Muscle of leg (tissue), 11 donors: Measurements from ENCODE around the gene OCRL. TPM values are rescaled to one million over a fixed set of nuclear protein-coding genes. Genes with fewer than 3 reads are reported as not detected.
"Not testable (repeated sequence)": the region's sequence is repeated elsewhere in the genome, so short reads cannot be mapped to it uniquely, and the experiment has no call there.

ENCODE experiments used
- DNase-seq: peaks from one replicate; pipeline ENCODE4 v3.0.0; 2013
- H3K27ac ChIP-seq: one replicate; pipeline ENCODE4 v1.5.1; 2013; ENCODE audit warnings: mild to moderate bottlenecking, low read length, control low read depth
- H3K27me3 ChIP-seq: one replicate; pipeline ENCODE4 v1.6.1; 2013; ENCODE audit warnings: low read length; ENCODE audit not compliant: control insufficient read depth, insufficient read depth
- H3K36me3 ChIP-seq: one replicate; pipeline ENCODE4 v1.6.1; 2013; ENCODE audit warnings: low read length; ENCODE audit not compliant: control insufficient read depth, insufficient read depth
- H3K4me1 ChIP-seq: one replicate; pipeline ENCODE4 v1.6.1; 2013; ENCODE audit warnings: low read length; ENCODE audit not compliant: control insufficient read depth, insufficient read depth
- H3K4me3 ChIP-seq: one replicate; pipeline ENCODE4 v1.5.1; 2013; ENCODE audit warnings: low read length, control low read depth
- H3K9me3 ChIP-seq: replicated peaks from 2 replicates; pipeline ENCODE4 v1.6.1; 2013; ENCODE audit warnings: low read depth, low read length; ENCODE audit not compliant: control insufficient read depth
- WGBS: methylation state at CpG from one replicate; pipeline ENCODE4 v1.1.5; 2013; ENCODE audit warnings: missing lambda C conversion rate; ENCODE audit not compliant: insufficient coverage; 5-methylcytosine and 5-hydroxymethylcytosine counted together
- polyA plus RNA-seq, 8 donors: library from polyadenylated mRNA; unstranded; fragments of 120-200 nt; gene quantifications; one replicate each; pipeline versions ENCODE4 v1.2.1 to v1.2.3, GENCODE V29; 2013; ENCODE audit warnings: inconsistent platforms in 1 of 8, low replicate concordance in 1 of 8; ENCODE audit not compliant: insufficient read length in 8 of 8, insufficient read depth in 1 of 8
- total RNA-seq: library from RNA; stranded (reverse); fragments of 120-200 nt; gene quantifications from one replicate; pipeline ENCODE4 v1.2.4, GENCODE V29; 2013

The OCRL gene
- total and polyA plus RNA-seq, 9 donors, result 7.7 to 17.3 (median 12.7) TPM

DNA sequence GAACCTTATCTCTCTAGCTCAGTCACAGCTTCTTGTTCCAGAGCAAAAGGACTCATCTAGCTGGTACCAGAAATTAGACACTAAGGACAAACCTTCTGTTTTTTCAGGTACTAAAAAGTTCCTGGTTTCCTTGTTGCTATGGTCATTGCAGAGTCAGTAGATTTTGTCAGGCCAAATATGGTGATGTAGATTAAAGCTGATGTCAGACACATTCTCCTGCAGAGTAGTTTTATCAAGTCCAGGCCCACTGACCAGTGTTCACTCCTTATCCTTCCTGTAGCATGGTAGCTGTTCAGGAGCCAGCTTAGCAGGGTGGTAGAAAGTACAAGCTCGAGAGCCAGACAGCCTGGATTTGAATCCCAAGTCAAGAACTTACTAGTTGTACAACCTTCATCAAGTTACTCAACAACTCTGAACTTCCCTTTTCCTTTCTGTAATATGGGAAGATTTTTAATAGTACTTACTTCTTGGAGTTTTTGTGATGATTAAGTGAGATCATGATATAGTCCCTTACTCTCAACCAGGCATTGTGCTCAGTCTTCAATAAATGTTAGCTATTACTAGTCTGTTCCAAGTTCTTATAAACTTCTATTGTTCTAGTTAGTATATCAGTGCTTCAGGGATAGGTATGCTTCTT lies 17.9 kb downstream of the OCRL start:
- H3K27me3 ChIP-seq, result peaks cover 6% of the 10 kb centered on the region
- no peak overlapping the region for H3K27ac ChIP-seq
- no peaks in the 10 kb centered on the region for H3K4me1 ChIP-seq
- no peaks in the 10 kb centered on the region for H3K9me3 ChIP-seq
- H3K4me3 ChIP-seq, result no peak overlapping the region
- peaks cover 12% of the 10 kb centered on the region for H3K36me3 ChIP-seq
- WGBS, result no CpG with 5 or more reads among the region's 1 CpG
- no peak for DNase-seq

DNA sequence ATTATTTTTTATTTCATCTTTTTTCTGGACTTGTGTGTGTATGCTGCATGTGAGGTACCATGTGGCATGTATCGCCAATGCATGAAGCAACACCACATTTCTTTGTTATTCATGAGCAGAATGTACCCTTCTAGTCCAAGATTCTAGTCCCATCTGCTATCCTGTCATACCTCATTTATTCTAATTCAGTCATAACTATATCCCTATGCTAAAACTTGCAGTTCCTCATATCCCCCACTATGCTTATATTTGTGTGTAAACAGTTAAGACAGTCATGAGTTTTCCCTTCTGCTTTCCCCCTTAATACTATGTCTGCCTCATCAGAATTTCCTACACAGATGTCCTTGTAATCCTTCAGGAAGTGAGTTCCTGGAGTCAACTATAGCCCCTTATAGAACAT lies 19.7 kb downstream of the OCRL start:
- no CpG with 5 or more reads among the region's 1 CpG for WGBS
- H3K4me3 ChIP-seq, result no peak overlapping the region
- H3K9me3 ChIP-seq, result no peaks in the 10 kb centered on the region
- peak; percentile 52 for DNase-seq
- peaks cover 9% of the 10 kb centered on the region for H3K36me3 ChIP-seq
- no peak overlapping the region for H3K27ac ChIP-seq
- H3K4me1 ChIP-seq, result no peaks in the 10 kb centered on the region
- H3K27me3 ChIP-seq, result peaks cover 6% of the 10 kb centered on the region

DNA sequence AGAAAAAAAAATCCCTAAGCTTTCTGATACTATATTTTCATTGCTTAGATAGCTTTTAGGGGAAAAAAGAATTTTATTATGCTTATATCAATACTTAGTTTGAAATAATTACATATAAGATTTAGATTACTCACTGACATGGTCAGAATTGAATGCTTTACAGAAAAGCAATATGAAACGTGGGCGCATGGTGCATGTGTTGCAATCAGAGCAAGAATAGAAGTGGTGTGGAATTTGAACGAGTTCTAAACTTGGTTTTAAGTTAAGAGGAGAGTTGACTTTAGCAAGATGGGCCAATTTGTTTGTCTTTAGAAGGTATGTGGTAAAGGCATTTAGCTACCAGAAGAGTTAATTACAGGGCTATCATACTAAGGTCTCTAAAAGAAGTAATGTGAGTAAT lies 21.4 kb downstream of the OCRL start:
- 62% methylated on average over 3 of the region's 3 CpGs for WGBS
- H3K27ac ChIP-seq, result no peak overlapping the region
- no peaks in the 10 kb centered on the region for H3K9me3 ChIP-seq
- peaks cover 4% of the 10 kb centered on the region for H3K27me3 ChIP-seq
- H3K36me3 ChIP-seq, result peaks cover 9% of the 10 kb centered on the region
- H3K4me1 ChIP-seq, result peaks cover 3% of the 10 kb centered on the region
- no peak for DNase-seq
- no peak overlapping the region for H3K4me3 ChIP-seq

DNA sequence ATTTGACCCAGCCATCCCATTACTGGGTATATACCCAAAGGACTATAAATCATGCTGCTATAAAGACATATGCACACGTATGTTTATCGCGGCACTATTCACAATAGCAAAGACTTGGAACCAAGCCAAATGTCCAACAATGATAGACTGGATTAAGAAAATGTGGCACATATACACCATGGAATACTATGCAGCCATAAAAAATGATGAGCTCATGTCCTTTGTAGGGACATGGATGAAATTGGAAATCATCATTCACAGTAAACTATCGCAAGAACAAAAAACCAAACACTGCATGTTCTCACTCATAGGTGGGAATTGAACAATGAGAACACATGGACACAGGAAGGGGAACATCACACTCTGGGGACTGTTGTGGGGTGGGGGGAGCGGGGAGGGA lies 24.3 kb downstream of the OCRL start:
- not testable (repeated sequence) for H3K9me3 ChIP-seq, H3K4me3 ChIP-seq, DNase-seq, H3K36me3 ChIP-seq, H3K27me3 ChIP-seq, H3K4me1 ChIP-seq, H3K27ac ChIP-seq
- WGBS, result no CpG with 5 or more reads among the region's 5 CpGs

DNA sequence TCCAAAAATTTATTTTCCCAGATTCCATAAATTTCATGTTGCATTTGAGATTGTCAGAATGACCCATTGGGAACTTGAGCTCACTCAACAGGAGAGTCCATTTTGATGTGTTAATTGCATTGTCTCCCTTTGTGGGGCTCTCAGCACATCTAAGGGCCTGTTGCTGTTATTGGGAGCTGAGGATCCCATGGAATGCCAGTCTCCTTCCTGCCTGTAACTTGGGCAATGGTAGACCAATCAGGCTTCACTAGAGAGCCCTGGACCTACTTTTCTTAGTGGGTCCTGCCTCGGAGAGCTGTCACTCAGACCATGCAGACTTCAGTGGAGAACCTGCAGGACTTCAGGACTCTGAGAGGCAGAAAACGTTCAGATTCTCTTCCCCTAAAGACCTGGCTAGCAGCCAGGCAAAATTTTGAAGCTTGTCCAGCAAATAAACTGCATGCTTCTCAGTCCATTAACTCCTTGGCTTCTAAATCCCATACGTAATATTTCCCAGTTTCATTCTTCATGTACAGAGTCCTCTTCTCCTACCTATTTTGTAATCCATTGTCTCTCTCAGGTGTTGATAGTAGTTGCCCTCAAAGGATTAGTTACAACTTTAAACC lies 25.1 kb downstream of the OCRL start:
- DNase-seq, result peak; percentile 88
- Histone ChIP-seq H3K36me3 (peaks cover 3% of the 10 kb centered on the region), H3K4me3 (no peak overlapping the region), H3K27ac (no peak overlapping the region), H3K27me3 (no peaks in the 10 kb centered on the region), H3K9me3 (no peaks in the 10 kb centered on the region), H3K4me1 (peaks cover 3% of the 10 kb centered on the region)
- 10% methylated on average over 2 of the region's 3 CpGs for WGBS

DNA sequence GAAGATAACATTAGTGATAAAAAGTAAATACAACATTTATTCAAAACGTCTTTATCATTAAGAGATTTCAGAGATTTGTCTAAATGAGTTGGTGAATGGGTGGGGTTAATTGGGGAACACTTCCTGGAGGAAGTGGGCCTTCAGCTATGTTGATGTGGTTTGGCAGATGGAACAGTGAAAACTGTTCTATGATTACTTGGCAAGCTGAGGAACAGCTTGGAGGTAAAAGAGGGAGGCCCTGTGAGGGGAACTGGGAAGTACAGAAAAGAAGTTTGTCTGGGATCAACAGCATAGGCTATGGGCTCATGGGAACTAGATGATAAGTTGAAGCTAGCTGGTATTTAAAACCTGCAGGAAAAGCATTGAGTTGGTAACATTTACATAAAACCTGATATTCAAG lies 26.0 kb downstream of the OCRL start:
- H3K36me3 ChIP-seq, result peaks cover 8% of the 10 kb centered on the region
- no peaks in the 10 kb centered on the region for H3K9me3 ChIP-seq
- no peak overlapping the region for H3K27ac ChIP-seq
- no CpG with 5 or more reads among the region's 1 CpG for WGBS
- DNase-seq, result peak; percentile 76
- no peaks in the 10 kb centered on the region for H3K27me3 ChIP-seq
- no peak overlapping the region for H3K4me3 ChIP-seq
- peaks cover 3% of the 10 kb centered on the region for H3K4me1 ChIP-seq

DNA sequence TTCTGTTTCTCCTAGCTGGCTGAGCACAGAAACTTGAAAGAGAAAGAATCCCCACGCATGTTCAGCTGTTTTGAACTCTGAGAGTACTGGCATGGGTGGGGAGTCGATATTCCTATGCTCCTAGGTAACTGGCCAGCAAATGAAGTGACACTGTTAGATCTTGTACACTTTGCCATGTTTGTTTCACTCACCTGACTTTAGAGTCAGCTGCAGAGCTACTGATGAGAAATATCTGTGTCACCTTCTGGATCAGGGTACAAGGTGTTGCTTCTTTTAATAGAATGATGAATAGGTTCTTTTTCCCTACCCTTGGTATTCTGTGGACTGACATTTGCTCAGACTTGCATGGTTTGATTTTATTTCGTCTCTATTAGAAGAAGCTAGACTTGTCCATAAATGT lies 28.3 kb downstream of the OCRL start:
- Histone ChIP-seq H3K9me3 (no peaks in the 10 kb centered on the region), H3K4me3 (no peak overlapping the region), H3K27ac (no peak overlapping the region), H3K27me3 (no peaks in the 10 kb centered on the region), H3K4me1 (peaks cover 3% of the 10 kb centered on the region), H3K36me3 (peaks cover 5% of the 10 kb centered on the region)
- no CpG with 5 or more reads among the region's 3 CpGs for WGBS
- DNase-seq, result no peak

DNA sequence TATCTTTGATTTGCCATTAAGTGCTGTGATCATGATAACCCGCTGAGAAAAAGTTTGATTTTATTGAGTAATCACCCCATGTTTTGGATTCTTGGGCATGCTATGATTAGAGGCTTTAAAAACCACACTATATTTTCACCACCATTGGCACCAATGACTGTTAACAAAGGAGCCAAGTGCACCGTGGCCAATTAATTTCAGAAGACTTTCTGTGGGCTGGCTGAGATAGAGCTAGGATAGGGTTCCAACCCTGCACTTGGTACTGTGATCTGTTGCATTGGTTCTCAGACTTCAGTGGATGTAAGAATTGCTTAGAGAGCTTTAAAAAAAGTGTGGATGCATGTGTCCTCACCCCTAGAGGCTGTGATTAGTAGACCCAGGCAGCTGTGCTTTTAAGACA lies 32.4 kb downstream of the OCRL start:
- DNase-seq, result peak; percentile 22
- Histone ChIP-seq H3K9me3 (no peaks in the 10 kb centered on the region), H3K27me3 (peaks cover 2% of the 10 kb centered on the region), H3K4me1 (no peaks in the 10 kb centered on the region), H3K4me3 (no peak overlapping the region), H3K36me3 (peaks cover 21% of the 10 kb centered on the region), H3K27ac (no peak overlapping the region)
- no CpG with 5 or more reads among the region's 2 CpGs for WGBS

DNA sequence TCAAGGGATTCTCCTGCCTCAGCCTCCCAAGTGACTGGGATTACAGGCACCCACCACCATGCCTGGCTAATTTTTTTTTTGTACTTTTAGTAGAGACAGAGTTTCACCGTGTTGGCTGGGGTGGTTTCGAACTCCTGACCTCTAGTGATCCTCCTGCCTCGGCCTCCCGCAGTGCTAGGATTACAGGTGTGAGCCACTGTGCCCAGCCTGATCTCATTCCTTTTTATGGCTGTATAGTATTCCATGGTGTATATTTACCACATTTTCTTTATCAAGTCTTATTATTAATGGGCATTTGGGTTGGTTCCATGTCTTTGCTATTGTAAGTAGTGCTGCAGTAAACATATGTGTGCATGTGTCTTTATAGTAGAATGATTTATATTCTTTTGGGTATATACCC lies 33.6 kb downstream of the OCRL start:
- H3K9me3 ChIP-seq, H3K4me1 ChIP-seq, H3K27me3 ChIP-seq, DNase-seq, H3K4me3 ChIP-seq, H3K27ac ChIP-seq: not testable (repeated sequence)
- H3K36me3 ChIP-seq, result peaks cover 21% of the 10 kb centered on the region
- WGBS, result no CpG with 5 or more reads among the region's 4 CpGs

DNA sequence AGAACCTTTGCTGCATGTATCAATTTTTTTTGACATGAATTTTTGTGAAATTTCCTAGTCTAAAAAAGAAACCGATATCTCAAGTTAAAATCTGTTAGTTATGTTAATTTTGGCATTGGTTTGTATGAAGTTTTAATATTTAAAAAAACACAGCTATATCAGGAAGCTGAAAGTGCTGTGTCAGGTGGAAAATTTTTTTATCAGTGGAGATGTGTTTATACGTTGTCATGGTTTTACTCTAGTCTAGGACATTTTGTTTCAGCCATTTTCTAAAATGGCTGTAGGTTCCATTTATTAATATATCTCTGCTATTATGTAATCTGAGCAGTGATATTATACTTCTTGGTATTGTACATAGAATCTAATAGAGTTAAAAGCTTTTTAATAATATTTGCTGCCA lies 34.2 kb downstream of the OCRL start:
- no peak overlapping the region for H3K4me3 ChIP-seq
- peaks cover 21% of the 10 kb centered on the region for H3K36me3 ChIP-seq
- DNase-seq, result no peak
- H3K27ac ChIP-seq, result no peak overlapping the region
- H3K27me3 ChIP-seq, result peaks cover 2% of the 10 kb centered on the region
- H3K4me1 ChIP-seq, result no peaks in the 10 kb centered on the region
- WGBS, result no CpG with 5 or more reads among the region's 2 CpGs
- H3K9me3 ChIP-seq, result no peaks in the 10 kb centered on the region

DNA sequence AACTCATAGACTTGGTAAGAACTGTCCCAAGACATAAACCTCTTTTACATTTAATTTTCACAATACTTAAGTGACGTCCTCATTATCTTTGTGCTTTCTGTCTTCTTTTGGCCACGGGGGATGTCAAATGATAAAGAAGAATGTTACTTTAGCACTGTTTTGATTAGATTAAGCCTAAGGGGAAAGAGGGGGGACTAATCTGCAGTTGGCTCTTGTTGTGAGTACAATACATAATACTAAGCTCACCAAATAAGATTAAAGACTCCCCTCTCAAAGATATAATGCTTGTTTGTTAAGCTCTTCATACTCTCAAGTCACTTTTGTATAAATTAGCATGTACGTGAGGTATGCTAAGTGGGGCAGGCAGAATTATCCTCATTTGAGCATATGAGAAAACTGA lies 36.5 kb downstream of the OCRL start:
- no peak overlapping the region for H3K4me3 ChIP-seq
- no peak for DNase-seq
- H3K4me1 ChIP-seq, result no peaks in the 10 kb centered on the region
- no peaks in the 10 kb centered on the region for H3K9me3 ChIP-seq
- WGBS, result no CpG with 5 or more reads among the region's 3 CpGs
- peaks cover 16% of the 10 kb centered on the region for H3K36me3 ChIP-seq
- no peak overlapping the region for H3K27ac ChIP-seq
- H3K27me3 ChIP-seq, result peaks cover 5% of the 10 kb centered on the region
